Colonic mucosa (tissue), 4 donors: ENCODE results near the gene RDH8. TPM values are rescaled to one million over a fixed set of nuclear protein-coding genes. Genes with fewer than 3 reads are reported as not detected.

Experiments used
- DNase-seq: peaks from one replicate; pipeline ENCODE4 v3.0.0-alpha.2; 2020
- H3K27ac ChIP-seq: fragments of 200-600 bp; one replicate; pipeline ENCODE4 v1.8.0; 2021
- H3K27me3 ChIP-seq: fragments of 200-600 bp; one replicate; pipeline ENCODE4 v1.8.0; 2021
- H3K36me3 ChIP-seq: fragments of 200-600 bp; one replicate; pipeline ENCODE4 v1.8.0; 2021
- H3K4me1 ChIP-seq: fragments of 200-600 bp; one replicate; pipeline ENCODE4 v1.8.0; 2021; ENCODE audit warnings: mild to moderate bottlenecking
- H3K4me3 ChIP-seq: fragments of 200-600 bp; one replicate; pipeline ENCODE4 v1.8.0; 2021
- H3K9ac ChIP-seq, 2 donors: one replicate each; pipeline ENCODE4 v1.7.0; 2013; ENCODE audit warnings: control low read depth in 2 of 2, low read depth in 2 of 2, low read length in 2 of 2
- H3K9me3 ChIP-seq: fragments of 200-600 bp; one replicate; pipeline ENCODE4 v1.8.0; 2021
- CTCF ChIP-seq: fragments of 200-600 bp; IDR thresholded peaks from one replicate; pipeline ENCODE4 v1.8.0; 2022; ENCODE audit warnings: antibody characterized with exemption, mild to moderate bottlenecking
- intact Hi-C: fragments of 100-400 bp; cut with DNase I; formaldehyde crosslinking; loops from one replicate; pipeline ENCODE4 v1.14.1; 2022
- microRNA-seq: library from miRNA; unstranded; fragments of <30 nt; microRNA quantifications from one replicate; pipeline ENCODE4, GENCODE V29; 2019
- total RNA-seq, 2 donors: library from RNA; stranded (reverse); fragmentation: NEBNext Ultra II Directional in 1 of 2; extraction: Animal tissue kit (Norgen Biotek cat#: 25700) in 1 of 2; gene quantifications; one replicate each; pipeline ENCODE4 v1.2.1, GENCODE V29; 2021
- donor health status: healthy.
- donor health status: DM: no; HTN: no; CAD: no.
- donor health status: DM: no; HTN: no; CAD: no.

RDH8 gene
- total RNA-seq, 2 donors from 2014 or later: 0.24 TPM; not detected in 1

- Histone ChIP-seq H3K27me3 (no peaks in the 10 kb centered on the region), H3K4me1 (no peaks in the 10 kb centered on the region), H3K4me3 (no peak overlapping the region), H3K27ac (no peak overlapping the region), H3K9ac (no peak overlapping the region), H3K36me3 (no peaks in the 10 kb centered on the region), H3K9me3 (no peaks in the 10 kb centered on the region)
- TF ChIP-seq CTCF: no peak
- intact Hi-C loops: no loop called here
- DNase-seq: no peak
These were observed 39.5 kb downstream of the RDH8 start for GRCh38 chr19:10052602-10053360.

- Histone ChIP-seq H3K9ac (no peak overlapping the region), H3K27me3 (no peaks in the 10 kb centered on the region), H3K9me3 (no peaks in the 10 kb centered on the region), H3K27ac (no peak overlapping the region), H3K36me3 (no peaks in the 10 kb centered on the region), H3K4me1 (no peaks in the 10 kb centered on the region), H3K4me3 (no peak overlapping the region)
- TF ChIP-seq CTCF: no peak
- intact Hi-C loops: no loop called here
- DNase-seq: no peak
These were observed 48.5 kb downstream of the RDH8 start for GRCh38 chr19:10061717-10062310.

GRCh38 chr19:10068205-10068604 lies 54.9 kb downstream of the RDH8 start:
- Histone ChIP-seq H3K36me3 (no peaks in the 10 kb centered on the region), H3K27ac (no peak overlapping the region), H3K9ac (no peak overlapping the region), H3K27me3 (no peaks in the 10 kb centered on the region), H3K4me3 (no peak overlapping the region), H3K4me1 (no peaks in the 10 kb centered on the region), H3K9me3 (no peaks in the 10 kb centered on the region)
- TF ChIP-seq CTCF: no peak
- intact Hi-C loops: no loop called here
- no peak for DNase-seq

- no peak for TF ChIP-seq CTCF
- intact Hi-C loops: no loop called here
These were observed 55.8 kb downstream of the RDH8 start for GRCh38 chr19:10069046-10069445.

GRCh38 chr19:10070730-10071446 lies 57.6 kb downstream of the RDH8 start:
- Histone ChIP-seq H3K27ac (no peak overlapping the region), H3K9ac (no peak overlapping the region), H3K4me1 (no peaks in the 10 kb centered on the region), H3K9me3 (no peaks in the 10 kb centered on the region), H3K36me3 (no peaks in the 10 kb centered on the region), H3K4me3 (no peak overlapping the region), H3K27me3 (no peaks in the 10 kb centered on the region)
- no peak for DNase-seq
- no peak for TF ChIP-seq CTCF
- intact Hi-C loops: no loop called here

More at GRCh38 chr19:10069046-10069445, 55.8 kb downstream of the RDH8 start:
- Histone ChIP-seq H3K4me3 (no peak overlapping the region), H3K36me3 (no peaks in the 10 kb centered on the region), H3K4me1 (no peaks in the 10 kb centered on the region), H3K27me3 (no peaks in the 10 kb centered on the region), H3K9me3 (no peaks in the 10 kb centered on the region), H3K9ac (no peak overlapping the region), H3K27ac (no peak overlapping the region)
- DNase-seq: no peak

Small RNA genes within 50 kb of the gene (microRNA-seq; reads per million reads assigned to microRNA genes)
- not detected for gene MIR5589

Other genes starting within 250 kb of the RDH8 start
- gene ZNF846, start 244.7 kb upstream of the RDH8 start, total RNA-seq: 10 to 100 TPM in 1 of 2 donors, 1 to 10 TPM in 1; 9.2 to 10.5 TPM
- 10 to 100 TPM; 30.5 to 30.7 TPM for gene FBXL12, start 194.4 kb upstream of the RDH8 start, total RNA-seq
- gene UBL5, start 185.6 kb upstream of the RDH8 start, total RNA-seq: 100 to 1,000 TPM; 316 to 384 TPM
- gene PIN1, start 178.2 kb upstream of the RDH8 start, total RNA-seq: 10 to 100 TPM; 47.9 to 88.3 TPM
- gene OLFM2, start 77.0 kb upstream of the RDH8 start, total RNA-seq: 1 to 10 TPM; 1.2 to 1.9 TPM
- 1 to 10 TPM; 2.4 to 5.5 TPM for gene COL5A3, start 3.0 kb upstream of the RDH8 start, total RNA-seq
- 10 to 100 TPM; 15.1 to 21.3 TPM for gene SHFL, start 72.8 kb downstream of the RDH8 start, total RNA-seq
- under 1 TPM in 1 of 2 donors, not detected in 1; 0.21 TPM for gene ANGPTL6, start 89.2 kb downstream of the RDH8 start, total RNA-seq
- 10 to 100 TPM; 21.6 to 53.8 TPM for gene PPAN, start 92.9 kb downstream of the RDH8 start, total RNA-seq
- gene P2RY11, start 98.2 kb downstream of the RDH8 start, total RNA-seq: 10 to 100 TPM in 1 of 2 donors, 1 to 10 TPM in 1; 7.6 to 16.7 TPM
- 100 to 1,000 TPM; 141 to 202 TPM for gene EIF3G, start 106.4 kb downstream of the RDH8 start, total RNA-seq
- 100 to 1,000 TPM in 1 of 2 donors, 10 to 100 TPM in 1; 36.3 to 139 TPM for gene DNMT1, start 181.5 kb downstream of the RDH8 start, total RNA-seq
- 1 to 10 TPM; 2.4 to 5.2 TPM for gene S1PR2, start 217.8 kb downstream of the RDH8 start, total RNA-seq
- gene MRPL4, start 238.7 kb downstream of the RDH8 start, total RNA-seq: 100 to 1,000 TPM in 1 of 2 donors, 10 to 100 TPM in 1; 48.9 to 116 TPM